GM12892 (cell line): Measurements from ENCODE around the gene PROSER3.

Source experiments
- POLR2A ChIP-seq: IDR thresholded peaks from 2 replicates; pipeline ENCODE4 v1.6.1; 2011; ENCODE audit warnings: low read depth, low read length, control low read depth
- POLR2AphosphoS5 ChIP-seq: IDR thresholded peaks from 2 replicates; pipeline ENCODE4 v1.6.1; 2011; ENCODE audit warnings: low read depth, low read length, control low read depth
- TAF1 ChIP-seq: IDR thresholded peaks from 2 replicates; pipeline ENCODE4 v1.6.1; 2011; ENCODE audit warnings: low read depth, mild to moderate bottlenecking, control low read depth, low read length, borderline replicate concordance

GRCh38 chr19:35740423-35741202, 17.4 kb upstream of the PROSER3 start:
- peak; percentile 79; the same call in 1 of the 2 replicates for TF ChIP-seq POLR2AphosphoS5
- TF ChIP-seq POLR2A: peak; percentile 72; the same call in 1 of the 2 replicates
- TF ChIP-seq TAF1: peak; percentile 44; the same call in 1 of the 2 replicates
